Non-pigmented ciliary epithelial cell (primary cell): ENCODE data around the gene ANKS1B.
"Not testable (repeated sequence)": the region's sequence is repeated elsewhere in the genome, so short reads cannot be mapped to it uniquely, and the experiment has no call there.

Source experiments
- DNase-seq: peaks from one replicate; pipeline ENCODE4 v3.0.0-alpha.2; 2010; ENCODE audit warnings: low read depth

ANKS1B gene

GRCh38 chr12:99704036-99704435 lies 280.7 kb downstream of the ANKS1B start:
- no peak for DNase-seq

GRCh38 chr12:99700032-99700431 lies 284.7 kb downstream of the ANKS1B start:
- DNase-seq = no peak

- no peak for DNase-seq
These were observed 289.7 kb downstream of the ANKS1B start for GRCh38 chr12:99695050-99695449.

- no peak for DNase-seq
These were observed 298.6 kb downstream of the ANKS1B start for GRCh38 chr12:99686142-99686541.

GRCh38 chr12:99680276-99680675 lies 304.5 kb downstream of the ANKS1B start:
- DNase-seq = no peak

- DNase-seq = peak; percentile 19
These were observed 314.1 kb downstream of the ANKS1B start for GRCh38 chr12:99670635-99671034.

GRCh38 chr12:99658671-99659349 lies 325.9 kb downstream of the ANKS1B start:
- DNase-seq = no peak

- DNase-seq = no peak
These were observed 335.2 kb downstream of the ANKS1B start for GRCh38 chr12:99649551-99649950.

- DNase-seq = no peak
These were observed 336.6 kb downstream of the ANKS1B start for GRCh38 chr12:99648183-99648582.

- no peak for DNase-seq
These were observed 337.3 kb downstream of the ANKS1B start, which contains the start of gene GARIN6 for GRCh38 chr12:99647453-99647852. GARIN6 (plus strand) TSS chr12:99647753; CDS start chr12:99648175, 422 bp downstream.

GRCh38 chr12:99644629-99645028 lies 340.1 kb downstream of the ANKS1B start:
- DNase-seq = no peak

- no peak for DNase-seq
These were observed 357.3 kb downstream of the ANKS1B start for GRCh38 chr12:99627459-99627858.

- DNase-seq = not testable (repeated sequence)
These were observed 360.1 kb downstream of the ANKS1B start for GRCh38 chr12:99624591-99624990.

GRCh38 chr12:99620159-99620479 lies 364.6 kb downstream of the ANKS1B start:
- DNase-seq = no peak

GRCh38 chr12:99619389-99620158 lies 365.2 kb downstream of the ANKS1B start:
- DNase-seq = no peak

- DNase-seq = no peak
These were observed 366.1 kb downstream of the ANKS1B start for GRCh38 chr12:99618657-99619056.

GRCh38 chr12:99611599-99611998 lies 373.1 kb downstream of the ANKS1B start:
- DNase-seq = no peak

- DNase-seq = no peak
These were observed 373.6 kb downstream of the ANKS1B start for GRCh38 chr12:99611117-99611516.

GRCh38 chr12:99609455-99610181 lies 375.1 kb downstream of the ANKS1B start:
- DNase-seq = no peak

- no peak for DNase-seq
These were observed 384.3 kb downstream of the ANKS1B start for GRCh38 chr12:99600388-99600787.

GRCh38 chr12:99598785-99599184 lies 386.0 kb downstream of the ANKS1B start:
- DNase-seq = no peak

GRCh38 chr12:99596762-99597161 lies 388.0 kb downstream of the ANKS1B start:
- DNase-seq = no peak

- DNase-seq = not testable (repeated sequence)
These were observed 407.6 kb downstream of the ANKS1B start for GRCh38 chr12:99577125-99577524.
